GM19438 (cell line): ENCODE measurements around the gene HS6ST2.

Source experiments
- ATAC-seq: cut with Tn5 transposase; IDR thresholded peaks from one replicate; pipeline ENCODE4 v1.9.1; 2021; ENCODE audit warnings: low read depth; ENCODE audit not compliant: unreplicated experiment

Gene HS6ST2

DNA sequence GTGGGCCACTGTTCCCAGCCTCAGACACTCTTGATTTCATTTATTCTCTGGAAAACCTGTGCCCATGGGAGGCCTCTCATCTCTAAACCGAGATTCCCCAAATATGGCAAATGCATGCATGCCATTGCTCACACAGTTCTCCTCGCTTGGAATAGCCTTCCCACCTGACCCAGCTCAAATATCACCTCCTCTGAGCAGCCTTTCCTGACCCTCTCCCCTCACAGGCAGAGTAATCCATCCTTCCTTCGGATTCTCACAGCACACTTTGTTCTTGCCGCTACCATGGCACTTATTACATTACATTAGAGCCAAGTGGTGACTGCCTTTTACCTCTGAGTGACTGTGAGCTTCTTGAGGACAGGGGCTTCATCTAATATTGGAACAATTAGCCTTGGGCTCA lies 209.5 kb downstream of the HS6ST2 start:
- ATAC-seq: no peak

DNA sequence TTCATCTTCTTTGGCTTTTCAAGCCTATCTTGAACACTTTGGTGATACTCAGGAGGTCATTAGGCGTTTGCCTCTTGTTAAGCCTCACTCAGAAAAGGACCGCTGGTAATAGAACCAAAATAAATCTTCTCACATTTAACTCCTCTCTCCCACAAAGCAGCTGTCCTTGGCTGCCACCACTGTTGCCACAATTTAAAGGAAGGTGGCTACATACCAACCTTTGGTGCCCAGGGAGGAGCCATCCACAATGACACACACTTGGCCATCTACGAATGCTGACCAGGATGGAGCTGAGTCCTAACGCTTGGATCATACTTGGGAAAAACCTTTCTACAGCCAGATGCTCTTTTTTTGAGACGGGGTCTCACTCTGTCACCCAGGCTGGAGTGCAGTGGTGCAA lies 210.2 kb downstream of the HS6ST2 start:
- no peak for ATAC-seq

DNA sequence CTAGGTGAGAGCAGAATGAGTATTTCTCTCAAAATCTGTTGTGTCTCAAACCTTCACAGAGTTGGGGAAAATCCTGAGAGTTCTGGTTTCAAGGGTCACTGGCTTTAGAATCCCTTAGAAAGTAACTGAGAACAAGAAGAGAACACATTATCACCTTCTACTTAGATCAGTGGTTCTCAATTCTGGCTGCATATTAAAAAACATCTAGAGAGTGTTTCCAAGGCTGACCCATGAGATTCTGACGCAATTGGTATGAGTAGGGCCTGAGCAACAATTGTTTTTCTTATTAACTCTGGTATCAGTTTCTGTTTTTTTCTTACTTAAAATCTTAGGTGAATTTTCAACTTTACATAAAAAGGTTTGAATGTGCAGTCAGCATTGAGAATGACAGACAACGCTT lies 212.8 kb downstream of the HS6ST2 start:
- no peak for ATAC-seq

DNA sequence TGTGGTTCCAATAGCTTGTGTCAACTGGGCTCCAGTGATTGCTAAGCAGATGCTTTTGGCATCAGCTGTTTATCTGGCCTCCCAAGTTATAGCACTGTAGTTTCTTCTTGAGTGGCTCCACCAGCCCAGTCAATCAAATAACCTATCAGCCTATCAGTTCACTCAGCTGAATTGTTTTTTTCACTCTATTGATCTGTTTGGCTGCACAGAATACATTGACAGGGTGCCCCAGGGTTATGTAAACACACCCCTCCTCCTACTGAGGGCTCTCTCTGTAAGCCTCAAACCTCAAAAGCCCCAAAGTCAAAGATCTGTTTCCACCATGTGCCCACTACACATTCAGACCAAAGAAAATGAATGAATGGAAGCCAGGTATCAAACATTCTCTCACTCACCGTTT lies 214.0 kb downstream of the HS6ST2 start:
- ATAC-seq: no peak

DNA sequence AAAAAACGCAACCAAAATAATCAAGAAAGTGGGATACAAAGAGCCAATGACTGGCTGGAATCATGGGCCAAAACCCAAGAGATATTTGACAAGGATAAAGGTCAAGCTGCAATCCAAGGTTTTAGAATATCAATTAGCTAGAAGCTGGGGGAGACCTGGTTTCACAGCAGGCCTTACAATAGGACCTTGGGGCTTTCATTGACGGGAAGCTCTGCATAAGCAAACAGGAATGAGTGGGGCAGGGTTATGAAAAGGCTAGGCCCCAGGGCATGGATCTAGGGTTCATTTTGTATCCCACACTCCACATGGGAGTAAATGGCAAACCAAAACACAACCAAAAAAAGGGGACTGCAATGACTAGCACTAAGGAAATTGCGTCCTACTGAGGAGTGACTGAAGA lies 215.3 kb downstream of the HS6ST2 start:
- no peak for ATAC-seq

DNA sequence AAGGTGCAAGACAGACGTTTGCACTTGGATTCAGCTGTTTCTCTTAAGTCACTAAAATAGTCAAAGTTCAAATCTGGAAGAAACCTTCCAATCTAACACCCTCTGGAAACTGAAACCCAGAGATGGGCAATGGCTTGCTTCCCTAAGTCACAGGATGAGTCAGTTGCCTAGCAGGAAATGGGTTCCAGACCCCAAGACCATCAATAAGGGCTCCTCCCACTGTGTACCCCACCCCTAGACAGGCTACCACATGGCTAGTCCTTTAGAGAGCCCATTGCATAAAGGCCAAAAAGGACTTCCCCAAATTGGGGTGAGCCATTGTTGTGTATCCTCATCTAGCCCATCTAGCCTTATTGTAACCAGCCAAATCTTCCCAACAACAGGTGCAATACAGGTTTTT lies 216.2 kb downstream of the HS6ST2 start:
- no peak for ATAC-seq

DNA sequence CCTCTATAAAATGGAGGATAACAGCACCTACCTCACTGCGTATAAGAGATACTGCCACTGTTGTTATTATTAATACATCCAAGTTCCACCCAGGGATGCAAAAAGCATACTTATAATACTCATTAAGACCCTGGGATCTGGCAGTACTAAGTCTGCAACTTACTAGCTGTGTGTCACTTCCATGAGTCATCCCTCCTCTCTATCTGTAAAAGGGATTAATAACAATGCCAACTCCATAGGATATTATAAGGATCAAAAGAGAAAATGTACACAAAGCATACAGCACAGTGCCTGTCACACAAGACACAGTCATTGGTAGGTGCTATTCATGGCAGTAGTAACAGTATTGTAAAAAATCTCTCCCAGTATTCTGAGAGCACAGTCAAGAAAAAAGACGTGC lies 216.7 kb downstream of the HS6ST2 start:
- no peak for ATAC-seq

DNA sequence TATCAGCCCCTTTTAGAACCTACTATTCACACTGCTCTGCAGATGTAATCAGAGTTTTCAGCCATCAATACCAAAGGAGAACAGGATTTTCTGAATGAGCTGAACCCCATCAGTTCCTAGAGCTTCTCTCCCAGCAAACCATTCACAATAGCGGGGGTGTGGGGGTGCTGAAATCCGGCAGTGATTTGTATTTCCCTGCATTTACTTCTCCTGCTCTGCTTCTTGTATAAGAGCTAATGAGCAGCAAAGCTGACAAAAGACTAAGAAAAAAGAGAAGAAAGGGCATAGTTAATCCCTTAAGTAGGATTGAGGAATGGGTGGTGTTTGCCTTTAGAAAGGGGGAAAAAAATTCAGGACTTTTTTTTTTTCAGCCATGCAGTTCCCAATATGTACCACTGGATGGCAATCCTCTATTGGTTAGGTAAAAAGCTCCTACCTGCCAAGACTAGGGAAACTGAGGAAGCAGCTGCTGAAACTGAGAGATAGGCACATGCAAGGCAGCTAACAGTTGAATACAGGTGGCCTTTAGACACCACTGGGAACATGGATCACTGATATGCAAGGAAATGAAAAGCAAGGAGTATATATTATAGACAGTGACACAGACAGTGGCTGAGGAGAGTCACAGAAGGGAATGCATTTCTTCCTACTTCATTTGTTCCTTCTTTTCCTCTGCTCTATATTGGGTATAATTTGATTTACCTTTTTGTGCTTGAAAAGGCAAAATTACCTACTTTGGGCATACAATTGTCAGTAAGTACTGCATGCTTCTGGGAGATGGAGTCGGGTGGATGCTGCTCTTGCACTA lies 217.9 kb downstream of the HS6ST2 start:
- no peak for ATAC-seq

DNA sequence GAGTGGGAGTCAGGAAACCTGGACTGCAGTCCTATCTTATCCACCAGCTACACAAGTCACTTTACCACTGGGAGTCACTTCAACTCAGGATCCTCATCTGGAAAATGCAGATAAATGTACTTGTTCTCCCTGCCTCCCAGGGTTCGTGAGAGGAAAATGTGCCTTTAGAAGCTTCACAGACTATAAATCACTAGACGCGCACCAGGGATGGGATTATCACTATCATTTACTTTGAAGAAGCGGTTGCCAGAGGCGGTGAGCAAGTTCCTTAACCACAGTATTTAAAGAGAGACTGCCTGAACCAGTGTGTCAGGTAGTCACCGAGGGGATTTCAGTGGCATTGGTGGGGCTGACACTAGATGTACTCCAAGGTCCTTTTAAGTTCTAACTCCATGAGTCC lies 219.5 kb downstream of the HS6ST2 start:
- ATAC-seq: no peak

DNA sequence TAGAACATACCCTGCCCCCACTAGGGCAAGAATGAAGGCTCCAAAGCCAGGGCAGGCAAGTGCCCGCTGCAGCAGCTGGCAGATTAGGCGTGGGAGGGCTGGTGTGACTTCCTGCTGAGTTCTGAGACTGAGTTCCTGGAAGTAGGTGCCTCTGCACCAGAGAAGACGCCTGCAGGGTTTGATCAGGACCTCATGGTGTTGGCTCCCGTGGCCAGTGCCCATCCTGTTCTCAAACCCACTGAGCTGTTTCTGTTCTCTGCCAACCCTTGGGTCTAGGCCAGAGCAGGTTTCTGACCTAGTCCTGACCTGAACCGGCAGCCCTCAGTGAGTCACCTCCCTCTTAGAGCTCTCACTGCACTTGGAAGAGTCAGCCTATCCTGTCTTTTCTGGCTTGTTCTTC lies 220.7 kb downstream of the HS6ST2 start:
- ATAC-seq: no peak

DNA sequence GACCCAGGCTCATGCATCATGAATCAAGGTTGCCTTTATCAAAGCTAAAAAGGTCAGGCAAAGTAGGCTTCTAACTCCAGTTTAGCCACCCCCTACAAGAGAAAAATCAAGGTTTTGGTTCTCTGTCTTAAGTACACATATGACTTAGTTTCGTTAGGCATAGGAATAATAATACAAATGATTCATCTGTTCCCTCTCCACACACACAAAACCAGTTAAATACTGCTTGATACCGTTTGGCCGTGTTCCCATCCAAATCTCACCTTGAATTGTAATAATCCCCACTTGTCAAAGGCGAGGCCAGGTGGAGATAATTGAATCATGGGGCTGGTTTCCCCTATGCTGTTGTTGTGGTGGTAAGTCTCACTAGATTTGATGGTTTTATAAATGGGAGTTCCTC lies 226.2 kb downstream of the HS6ST2 start:
- no peak for ATAC-seq

DNA sequence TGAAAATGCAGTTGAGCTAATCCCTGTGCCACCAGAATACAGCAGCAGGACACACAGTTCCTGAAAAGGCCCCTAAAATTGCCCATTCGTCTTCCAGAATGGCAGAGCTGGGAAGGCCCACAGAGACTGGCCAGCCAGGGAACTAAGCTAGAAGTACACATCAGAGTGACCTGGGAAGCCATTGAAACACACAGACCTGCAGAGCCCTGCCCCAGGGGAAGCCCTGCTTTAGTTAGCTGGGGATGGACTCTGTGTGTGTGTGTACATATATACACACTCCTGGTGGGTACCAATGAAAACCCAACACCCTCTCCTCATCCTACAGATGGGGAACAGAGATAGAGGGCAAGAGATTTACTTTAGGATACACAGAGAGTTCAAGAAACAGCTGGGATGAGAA lies 227.7 kb downstream of the HS6ST2 start:
- no peak for ATAC-seq

DNA sequence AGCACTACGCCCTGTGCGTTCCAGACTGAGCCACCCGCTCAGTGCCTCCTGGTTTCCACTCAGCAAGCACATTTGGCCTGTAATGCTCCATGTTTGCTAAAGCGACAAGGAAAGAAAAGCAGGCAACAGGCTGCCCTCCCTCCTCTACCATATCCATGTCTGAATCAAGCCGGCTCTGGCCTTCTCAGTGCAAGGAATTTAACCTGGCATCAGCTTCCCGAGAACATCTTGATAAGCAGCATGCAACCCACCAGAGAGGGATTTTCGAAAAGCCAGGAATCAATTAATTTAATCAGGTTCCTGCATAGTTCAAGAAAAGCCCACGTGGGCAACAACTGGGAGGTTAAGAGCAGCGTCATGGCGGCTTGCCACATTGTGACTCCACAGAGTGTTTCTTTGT lies 228.2 kb downstream of the HS6ST2 start:
- ATAC-seq: no peak

DNA sequence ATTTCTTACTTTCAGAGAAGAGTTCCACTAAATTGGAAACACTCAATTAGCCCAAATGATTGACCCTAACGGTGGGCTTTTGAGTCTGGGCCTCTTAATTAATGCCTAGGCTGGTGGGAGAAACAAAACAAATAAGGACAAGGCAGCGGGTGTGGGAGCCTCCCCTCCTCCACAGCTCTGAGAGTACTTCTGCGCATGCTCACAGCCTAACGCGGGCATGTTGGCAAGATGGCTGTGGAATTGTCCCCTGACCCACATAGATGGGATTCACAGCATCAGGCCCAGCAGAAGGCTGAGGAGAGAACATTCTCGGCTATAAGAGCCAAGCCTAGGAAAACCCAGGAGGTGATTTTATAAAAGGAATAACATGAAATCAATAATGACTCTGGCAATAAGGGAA lies 230.1 kb downstream of the HS6ST2 start:
- ATAC-seq: no peak

DNA sequence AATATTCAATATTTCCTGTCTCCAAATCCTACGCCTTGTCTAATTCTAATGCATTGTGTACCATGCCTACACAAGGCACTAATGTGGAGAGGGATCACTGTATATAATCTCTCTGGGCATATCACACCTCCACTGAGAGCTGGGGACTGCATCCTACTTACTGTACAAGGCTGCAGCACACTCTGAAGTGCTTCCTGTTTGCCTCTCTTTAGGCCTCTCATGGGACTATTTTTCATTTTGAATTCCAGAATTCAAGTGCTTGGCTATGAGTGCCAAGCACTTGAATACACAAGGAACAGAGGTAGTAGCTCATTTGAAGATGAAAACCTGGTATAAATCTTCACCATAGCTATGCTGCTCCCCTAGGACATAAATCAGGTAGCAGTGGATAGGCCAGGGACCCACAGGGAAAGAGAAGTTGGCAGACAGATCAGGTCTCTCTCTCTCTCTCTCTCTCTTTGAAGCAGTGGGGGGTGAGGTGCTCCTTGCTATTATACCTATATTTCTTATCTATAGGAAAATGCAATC lies 239.9 kb downstream of the HS6ST2 start:
- no peak for ATAC-seq

DNA sequence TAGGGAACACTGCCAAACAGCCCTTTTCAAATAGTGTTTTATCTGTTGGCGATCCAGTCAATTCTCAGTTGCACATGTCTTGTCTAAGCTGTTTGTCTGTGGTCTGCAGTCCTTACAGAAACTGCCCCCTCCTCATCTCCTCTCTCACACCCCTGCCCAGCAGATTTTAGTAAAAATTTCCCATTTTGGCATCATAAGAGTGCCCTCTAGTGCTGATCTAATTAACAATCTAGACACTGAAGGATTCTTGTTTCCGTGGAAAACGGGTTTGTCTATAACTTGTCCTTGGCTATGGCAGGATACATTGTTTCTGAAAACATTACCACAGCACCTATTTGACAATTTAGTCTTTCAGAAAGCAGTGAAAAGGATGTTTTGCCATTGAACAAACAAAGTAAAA lies 242.4 kb downstream of the HS6ST2 start:
- no peak for ATAC-seq

DNA sequence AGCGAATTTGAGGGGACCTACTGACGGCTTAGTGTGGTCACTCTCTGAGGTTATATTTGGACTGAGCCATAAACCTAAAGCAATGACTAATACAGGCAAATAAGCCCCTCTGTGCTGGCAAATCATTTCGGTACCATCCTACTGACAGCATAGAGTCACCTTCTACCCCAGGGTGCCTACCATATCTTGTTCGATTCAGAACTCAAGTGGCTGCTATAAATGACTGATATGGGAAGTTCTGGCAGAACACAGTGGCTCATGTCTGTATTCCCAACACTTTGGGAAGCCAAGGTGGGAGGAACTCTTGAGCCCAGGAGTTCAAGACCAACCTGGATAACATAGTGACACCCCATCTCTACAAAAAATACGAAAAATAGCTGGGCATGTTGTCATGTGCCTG lies 243.5 kb downstream of the HS6ST2 start:
- ATAC-seq: no peak

DNA sequence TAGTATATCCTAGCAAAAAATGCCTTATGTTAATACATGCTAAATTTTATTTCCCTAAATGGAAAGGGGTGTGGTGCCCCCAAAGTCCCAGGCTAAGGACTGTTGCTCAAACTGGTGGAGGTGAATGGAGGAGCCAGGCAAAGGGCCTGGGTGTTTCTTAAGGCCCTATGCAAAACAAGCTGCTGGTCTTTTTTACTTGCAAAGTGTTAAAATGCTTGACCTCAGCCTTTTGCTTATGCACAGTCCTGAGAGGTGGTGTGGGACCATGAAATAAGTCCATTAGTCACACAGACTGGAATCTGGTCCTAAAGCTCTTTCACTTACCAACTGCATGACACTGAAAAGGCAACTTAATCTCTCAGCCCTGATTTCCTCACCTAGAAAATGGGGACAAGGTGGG lies 246.1 kb downstream of the HS6ST2 start:
- no peak for ATAC-seq

DNA sequence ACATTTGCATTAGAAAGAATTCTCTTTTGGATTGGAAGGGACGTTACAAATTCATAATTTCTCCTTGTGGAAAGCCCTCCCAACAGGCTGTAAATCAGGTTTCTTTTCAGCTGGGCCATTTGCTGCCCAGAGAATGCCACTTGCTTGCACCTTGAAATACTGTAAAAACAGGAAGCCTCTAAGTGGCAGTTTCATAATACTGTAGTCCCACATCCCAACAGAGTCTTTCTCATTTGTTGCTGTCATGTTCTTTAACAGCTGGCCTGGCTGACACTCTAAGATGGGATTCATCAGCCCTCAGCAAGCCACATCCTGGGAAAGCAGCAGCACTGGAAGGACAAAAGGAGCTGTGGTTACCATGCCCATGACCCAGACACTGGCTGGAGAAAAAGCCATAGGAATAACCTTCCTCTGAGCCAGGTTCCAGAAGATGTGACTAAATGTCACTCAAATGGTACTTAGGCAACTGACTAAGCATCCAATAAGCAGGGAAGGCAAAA lies 247.7 kb downstream of the HS6ST2 start:
- no peak for ATAC-seq

DNA sequence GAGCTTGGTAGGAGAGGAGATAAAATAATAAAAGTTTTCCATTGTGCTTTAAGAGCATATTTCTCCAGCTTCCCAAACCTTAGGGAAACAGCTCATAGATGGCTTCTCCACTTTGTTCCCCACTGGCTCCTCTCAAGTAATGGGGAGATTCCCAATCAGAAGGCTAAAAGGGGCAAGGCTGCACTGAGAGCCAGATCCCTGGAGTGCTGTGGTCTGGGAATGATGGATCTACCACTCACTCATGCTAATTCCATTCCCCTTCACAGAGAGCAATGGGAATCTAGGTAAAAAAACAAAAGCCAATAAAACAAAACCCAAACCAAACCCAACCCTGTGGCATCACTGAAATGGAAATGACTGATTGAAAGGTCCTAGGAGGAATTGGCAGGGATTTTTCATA lies 249.9 kb downstream of the HS6ST2 start:
- no peak for ATAC-seq

DNA sequence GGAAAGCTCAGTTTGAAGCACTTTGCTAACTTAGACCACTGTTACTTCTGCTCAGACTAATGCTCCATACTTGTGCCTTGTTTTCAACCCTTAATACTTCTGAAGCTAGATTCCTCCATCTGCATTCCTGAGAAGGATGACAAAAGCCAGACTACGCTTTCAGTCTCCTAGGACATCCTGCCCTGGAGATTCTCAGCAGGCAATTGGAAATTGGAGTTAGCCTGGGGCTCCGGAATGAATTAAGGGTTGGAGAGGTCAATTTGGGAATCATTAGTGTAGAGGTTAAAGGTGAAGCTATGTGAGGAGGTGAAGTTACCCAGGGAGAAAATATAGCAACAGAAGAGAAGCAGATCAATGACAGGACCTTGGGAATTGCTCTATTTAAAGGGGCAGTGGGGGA lies 253.7 kb downstream of the HS6ST2 start:
- no peak for ATAC-seq

DNA sequence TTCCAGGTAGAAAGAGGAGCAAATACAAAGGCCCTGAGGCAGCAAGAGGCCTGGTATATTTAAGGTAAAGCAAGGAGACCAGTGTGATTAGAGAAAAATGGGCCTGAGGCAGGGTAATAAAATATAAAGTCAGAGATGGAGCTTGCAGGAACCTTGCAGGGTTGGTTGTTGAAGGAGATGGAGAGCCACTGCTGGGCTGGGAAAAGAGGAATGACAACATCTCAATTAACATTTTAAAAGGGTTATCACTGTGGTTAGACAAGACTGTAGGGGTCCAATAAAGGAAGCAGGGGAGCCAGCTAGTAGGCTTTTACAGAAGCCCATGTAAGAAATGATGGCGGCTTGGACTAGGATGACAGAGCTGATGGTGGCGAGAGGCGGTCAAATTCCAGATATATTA lies 264.0 kb downstream of the HS6ST2 start:
- no peak for ATAC-seq

DNA sequence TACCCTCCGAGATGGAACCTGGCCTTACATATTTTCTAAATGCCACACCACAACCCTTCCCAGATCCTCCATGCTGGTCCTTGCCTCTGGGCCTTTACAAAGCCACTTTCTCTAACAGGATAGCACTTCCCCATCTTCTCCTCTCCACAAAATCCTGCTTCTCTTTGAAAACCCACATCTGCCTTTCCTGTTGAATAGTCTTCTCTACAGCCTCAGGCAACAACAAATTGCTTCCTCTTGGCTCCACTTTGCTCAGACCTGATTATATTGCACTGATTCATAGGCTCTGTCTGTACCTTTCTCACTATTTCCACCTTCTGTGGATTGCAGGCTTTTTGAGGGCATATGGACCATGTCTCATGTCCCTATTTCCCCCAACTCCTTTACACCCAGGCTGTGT lies 265.9 kb downstream of the HS6ST2 start:
- ATAC-seq: no peak
